AG09309 (cell line): ENCODE data around the gene HSPA12B.

Experiments
- DNase-seq: peaks from one replicate; pipeline ENCODE4 v3.0.0-alpha.2; 2010; ENCODE audit warnings: low read depth
- H3K4me3 ChIP-seq: 2 replicates; pipeline ENCODE4 v1.5.1; 2011; ENCODE audit warnings: mild to moderate bottlenecking, low read depth, low read length, moderate library complexity; ENCODE audit not compliant: control insufficient read depth
- CTCF ChIP-seq: IDR thresholded peaks from 2 replicates; pipeline ENCODE4 v1.5.1; 2011; ENCODE audit warnings: mild to moderate bottlenecking, low read depth, low read length, inconsistent platforms; ENCODE audit not compliant: insufficient read depth, control insufficient read depth; ENCODE audit errors: missing control alignments

Gene HSPA12B

GRCh38 chr20:3771552-3772058 lies 39.1 kb downstream of the HSPA12B start:
- no peak overlapping the region for H3K4me3 ChIP-seq
- no peak for DNase-seq
- TF ChIP-seq CTCF: no peak

- no peak for TF ChIP-seq CTCF
- H3K4me3 ChIP-seq: no peak overlapping the region
- DNase-seq: no peak
These were observed 43.1 kb downstream of the HSPA12B start for GRCh38 chr20:3775457-3776108.

GRCh38 chr20:3777381-3777715 lies 44.9 kb downstream of the HSPA12B start:
- peak overlapping the region; percentile 60 for H3K4me3 ChIP-seq
- TF ChIP-seq CTCF: no peak
- DNase-seq: no peak

GRCh38 chr20:3777716-3778629 lies 45.5 kb downstream of the HSPA12B start:
- peak overlapping the region; percentile 60 for H3K4me3 ChIP-seq
- no peak for TF ChIP-seq CTCF
- no peak for DNase-seq

- H3K4me3 ChIP-seq: no peak overlapping the region
- TF ChIP-seq CTCF: no peak
- DNase-seq: no peak
These were observed 46.5 kb downstream of the HSPA12B start for GRCh38 chr20:3778976-3779375.

- DNase-seq: peak; percentile 77
- TF ChIP-seq CTCF: peak; percentile 74
- peak within 1 kb of the TSS; percentile 48 for H3K4me3 ChIP-seq
These were observed 48.8 kb downstream of the HSPA12B start, which contains the start of gene SPEF1 for GRCh38 chr20:3781153-3781910. Gene SPEF1 (minus strand): TSS chr20:3781448. CDS start chr20:3781287, 161 bp downstream.
